ENCODE results near the gene APOA4.

The APOA4 gene

GRCh38 chr11:116831790-116832349, 8.8 kb upstream of the APOA4 start:
- DNase-seq (ENCODE audit: low read depth in 4 of 4, low spot score in 1 of 4): no peak

GRCh38 chr11:116830184-116830912, 7.2 kb upstream of the APOA4 start:
- DNase-seq (ENCODE audit: low read depth in 4 of 4, low spot score in 1 of 4): no peak

GRCh38 chr11:116829525-116830183, 6.5 kb upstream of the APOA4 start, which contains the start of gene APOC3:
APOC3 (plus strand) TSS chr11:116829907; CDS start chr11:116830583, 676 bp downstream.
- DNase-seq (ENCODE audit: low read depth in 4 of 4, low spot score in 1 of 4): no peak

GRCh38 chr11:116828632-116829524, 5.8 kb upstream of the APOA4 start:
- DNase-seq (ENCODE audit: low read depth in 4 of 4, low spot score in 1 of 4): no peak

GRCh38 chr11:116827461-116827860, 4.4 kb upstream of the APOA4 start:
- DNase-seq (ENCODE audit: low read depth in 4 of 4, low spot score in 1 of 4): no peak

GRCh38 chr11:116826751-116827431, 3.8 kb upstream of the APOA4 start:
- no peak for DNase-seq (ENCODE audit: low read depth in 4 of 4, low spot score in 1 of 4)

GRCh38 chr11:116825854-116826750, 3.0 kb upstream of the APOA4 start:
- no peak for DNase-seq (ENCODE audit: low read depth in 4 of 4, low spot score in 1 of 4)

GRCh38 chr11:116825434-116825833, 2.3 kb upstream of the APOA4 start:
- DNase-seq (ENCODE audit: low read depth in 4 of 4, low spot score in 1 of 4): no peak

GRCh38 chr11:116822575-116822974, 529 bp downstream of the APOA4 start:
- no peak for DNase-seq (ENCODE audit: low read depth in 4 of 4, low spot score in 1 of 4)

- DNase-seq (ENCODE audit: low read depth in 4 of 4, low spot score in 1 of 4): no peak
Measured at GRCh38 chr11:116821050-116821918, 1.8 kb downstream of the APOA4 start.

- no peak for DNase-seq (ENCODE audit: low read depth in 4 of 4, low spot score in 1 of 4)
Measured at GRCh38 chr11:116819049-116819448, 4.1 kb downstream of the APOA4 start.

- DNase-seq (ENCODE audit: low read depth in 4 of 4, low spot score in 1 of 4): no peak
Measured at GRCh38 chr11:116814502-116814901, 8.6 kb downstream of the APOA4 start.

- DNase-seq (ENCODE audit: low read depth in 4 of 4, low spot score in 1 of 4): no peak
Measured at GRCh38 chr11:116813781-116814471, 9.2 kb downstream of the APOA4 start.

- DNase-seq (ENCODE audit: low read depth in 4 of 4, low spot score in 1 of 4): no peak
Measured at GRCh38 chr11:116813170-116813569, 9.9 kb downstream of the APOA4 start.

GRCh38 chr11:116812109-116812508, 11.0 kb downstream of the APOA4 start:
- no peak for DNase-seq (ENCODE audit: low read depth in 4 of 4, low spot score in 1 of 4)

- no peak for DNase-seq (ENCODE audit: low read depth in 4 of 4, low spot score in 1 of 4)
Measured at GRCh38 chr11:116811194-116811593, 11.9 kb downstream of the APOA4 start.

GRCh38 chr11:116808262-116809175, 14.6 kb downstream of the APOA4 start:
- no peak for DNase-seq (ENCODE audit: low read depth in 4 of 4, low spot score in 1 of 4)

All from stimulated activated CD4-positive, alpha-beta T cell treated with anti-CD3 and anti-CD28 coated beads, Interleukin-1b, Interleukin-23, amount 100 ng/mL, for 24 hours (primary cell).